Karpas-422 (cell line): Measurements from ENCODE around the gene TRIM71. TPM values are rescaled to one million over a fixed set of nuclear protein-coding genes. Genes with fewer than 3 reads are reported as not detected.
"Not testable (repeated sequence)": the region's sequence is repeated elsewhere in the genome, so short reads cannot be mapped to it uniquely, and the experiment has no call there.

Experiments
- DNase-seq: peaks from one replicate; pipeline ENCODE4 v3.0.0-alpha.2; 2015
- H2AFZ ChIP-seq: fragments of 200-600 bp; sonication (generic); 2 replicates; pipeline ENCODE4 v1.6.1; 2014; ENCODE audit warnings: antibody characterized with exemption, low read length, mixed read lengths
- H3K27ac ChIP-seq: fragments of 200-600 bp; sonication (generic); 2 replicates; pipeline ENCODE4 v1.5.1; 2014; ENCODE audit warnings: mild to moderate bottlenecking, low read length, moderate library complexity
- H3K27me3 ChIP-seq: fragments of 200-600 bp; sonication (generic); 2 replicates; pipeline ENCODE4 v1.6.1; 2014; ENCODE audit warnings: low read length, mixed read lengths
- H3K36me3 ChIP-seq: fragments of 200-600 bp; sonication (generic); 2 replicates; pipeline ENCODE4 v1.6.1; 2014; ENCODE audit warnings: low read length, mixed read lengths; ENCODE audit not compliant: insufficient read depth
- H3K4me1 ChIP-seq: fragments of 200-600 bp; sonication (generic); 2 replicates; pipeline ENCODE4 v1.6.1; 2014; ENCODE audit warnings: mild to moderate bottlenecking, low read length, mixed read lengths
- H3K4me2 ChIP-seq: fragments of 200-600 bp; sonication (generic); 2 replicates; pipeline ENCODE4 v1.6.1; 2014; ENCODE audit warnings: low read length, low read depth, mild to moderate bottlenecking; ENCODE audit not compliant: poor library complexity, severe bottlenecking
- H3K4me3 ChIP-seq: fragments of 200-600 bp; sonication (generic); 2 replicates; pipeline ENCODE4 v1.5.1; 2014; ENCODE audit warnings: mild to moderate bottlenecking, antibody characterized with exemption, low read length, mixed read lengths
- H3K79me2 ChIP-seq: fragments of 200-600 bp; sonication (generic); 2 replicates; pipeline ENCODE4 v1.6.1; 2014; ENCODE audit warnings: mild to moderate bottlenecking, low read length, mixed read lengths
- H3K9ac ChIP-seq: fragments of 200-600 bp; sonication (generic); 2 replicates; pipeline ENCODE4 v1.6.0; 2014; ENCODE audit warnings: low read length
- H3K9me2 ChIP-seq: fragments of 200-600 bp; sonication (generic), shearing (Covaris generic); replicated peaks from 2 replicates; pipeline ENCODE4 v1.6.0; 2014; ENCODE audit warnings: mild to moderate bottlenecking, low read length, moderate library complexity; ENCODE audit not compliant: insufficient read depth
- H3K9me3 ChIP-seq: fragments of 300-700, 200-600 bp; sonication (generic); 2 replicates; pipeline ENCODE4 v1.6.1; 2014; ENCODE audit warnings: low read length, mixed read lengths
- H4K20me1 ChIP-seq: fragments of 200-600 bp; sonication (generic); 2 replicates; pipeline ENCODE4 v1.6.1; 2014; ENCODE audit warnings: mild to moderate bottlenecking, antibody characterized with exemption, low read length, low read depth; ENCODE audit not compliant: insufficient read depth
- total RNA-seq: library from RNA; depleted of rRNA; stranded (reverse); fragments of >200 nt; shearing (Covaris generic); gene quantifications from 2 replicates; pipeline ENCODE4 v1.2.3, GENCODE V29; 2014; ENCODE audit warnings: low replicate concordance

TRIM71 gene
- total RNA-seq, 1 experiment from 2014 or later: not detected

- no peaks in the 10 kb centered on the region for H4K20me1 ChIP-seq
- no peaks in the 10 kb centered on the region for H3K9me3 ChIP-seq
- H3K27ac ChIP-seq: no peak overlapping the region
- no peaks in the 10 kb centered on the region for H3K36me3 ChIP-seq
- DNase-seq: no peak
- H3K4me1 ChIP-seq: no peaks in the 10 kb centered on the region
- no peaks in the 10 kb centered on the region for H3K27me3 ChIP-seq
- no peaks in the 10 kb centered on the region for H3K79me2 ChIP-seq
- no peak overlapping the region for H3K4me2 ChIP-seq
- no peak overlapping the region for H3K9ac ChIP-seq
- H3K9me2 ChIP-seq: no peaks in the 10 kb centered on the region
- no peak overlapping the region for H3K4me3 ChIP-seq
- H2AFZ ChIP-seq: no peak overlapping the region
Observed at GRCh38 chr3:32794487-32795308, 23.1 kb upstream of the TRIM71 start.

- H3K27me3 ChIP-seq, H4K20me1 ChIP-seq, H3K9me2 ChIP-seq, H2AFZ ChIP-seq, H3K36me3 ChIP-seq, H3K27ac ChIP-seq, DNase-seq, H3K4me3 ChIP-seq, H3K9ac ChIP-seq, H3K79me2 ChIP-seq, H3K4me2 ChIP-seq, H3K4me1 ChIP-seq, H3K9me3 ChIP-seq: not testable (repeated sequence)
Observed at GRCh38 chr3:32796384-32796950, 21.3 kb upstream of the TRIM71 start.

GRCh38 chr3:32797776-32798175 lies 20.0 kb upstream of the TRIM71 start:
- H3K27me3 ChIP-seq: no peaks in the 10 kb centered on the region
- no peak overlapping the region for H3K4me3 ChIP-seq
- no peak overlapping the region for H3K4me2 ChIP-seq

GRCh38 chr3:32801440-32801839 lies 16.4 kb upstream of the TRIM71 start:
- not testable (repeated sequence) for DNase-seq, H3K4me1 ChIP-seq, H4K20me1 ChIP-seq, H2AFZ ChIP-seq, H3K9ac ChIP-seq, H3K4me3 ChIP-seq, H3K27me3 ChIP-seq, H3K36me3 ChIP-seq, H3K79me2 ChIP-seq, H3K27ac ChIP-seq, H3K4me2 ChIP-seq, H3K9me3 ChIP-seq, H3K9me2 ChIP-seq

More at GRCh38 chr3:32797776-32798175, 20.0 kb upstream of the TRIM71 start:
- Histone ChIP-seq H3K9ac (no peak overlapping the region), H2AFZ (no peak overlapping the region), H3K4me1 (no peaks in the 10 kb centered on the region), H3K9me3 (no peaks in the 10 kb centered on the region), H3K36me3 (no peaks in the 10 kb centered on the region), H3K9me2 (no peaks in the 10 kb centered on the region), H3K79me2 (no peaks in the 10 kb centered on the region), H4K20me1 (no peaks in the 10 kb centered on the region), H3K27ac (no peak overlapping the region)
- DNase-seq: no peak

GRCh38 chr3:32813180-32813579 lies 4.6 kb upstream of the TRIM71 start:
- Histone ChIP-seq H3K4me1 (no peaks in the 10 kb centered on the region), H3K9me2 (no peaks in the 10 kb centered on the region), H3K27me3 (no peaks in the 10 kb centered on the region), H3K9ac (no peak overlapping the region), H3K4me3 (no peak overlapping the region), H4K20me1 (no peaks in the 10 kb centered on the region), H3K4me2 (no peak overlapping the region), H3K27ac (no peak overlapping the region), H2AFZ (no peak overlapping the region), H3K79me2 (no peaks in the 10 kb centered on the region), H3K36me3 (no peaks in the 10 kb centered on the region), H3K9me3 (no peaks in the 10 kb centered on the region)
- no peak for DNase-seq

- H4K20me1 ChIP-seq: no peaks in the 10 kb centered on the region
Observed at GRCh38 chr3:32814361-32814760, 3.4 kb upstream of the TRIM71 start.

GRCh38 chr3:32815841-32816438 lies 1.9 kb upstream of the TRIM71 start:
- Histone ChIP-seq H3K27ac (no peak overlapping the region), H3K9me3 (no peaks in the 10 kb centered on the region), H3K9me2 (no peaks in the 10 kb centered on the region), H2AFZ (no peak overlapping the region), H4K20me1 (no peaks in the 10 kb centered on the region), H3K79me2 (no peaks in the 10 kb centered on the region), H3K4me3 (no peak overlapping the region), H3K9ac (no peak overlapping the region), H3K27me3 (no peaks in the 10 kb centered on the region), H3K4me2 (no peak overlapping the region), H3K4me1 (no peaks in the 10 kb centered on the region), H3K36me3 (no peaks in the 10 kb centered on the region)
- no peak for DNase-seq

More at GRCh38 chr3:32814361-32814760, 3.4 kb upstream of the TRIM71 start:
- Histone ChIP-seq H2AFZ (no peak overlapping the region), H3K9ac (no peak overlapping the region), H3K4me1 (no peaks in the 10 kb centered on the region), H3K27ac (no peak overlapping the region), H3K4me2 (no peak overlapping the region), H3K27me3 (no peaks in the 10 kb centered on the region), H3K36me3 (no peaks in the 10 kb centered on the region), H3K79me2 (no peaks in the 10 kb centered on the region), H3K9me2 (no peaks in the 10 kb centered on the region), H3K9me3 (no peaks in the 10 kb centered on the region), H3K4me3 (no peak overlapping the region)
- no peak for DNase-seq

GRCh38 chr3:32816439-32817256 lies 1.1 kb upstream of the TRIM71 start:
- no peak for DNase-seq
- no peaks in the 10 kb centered on the region for H3K79me2 ChIP-seq
- no peaks in the 10 kb centered on the region for H3K36me3 ChIP-seq
- H3K27me3 ChIP-seq: no peaks in the 10 kb centered on the region
- H3K4me2 ChIP-seq: no peak overlapping the region
- H4K20me1 ChIP-seq: no peaks in the 10 kb centered on the region
- no peak overlapping the region for H3K27ac ChIP-seq
- no peak overlapping the region for H3K9ac ChIP-seq
- no peak overlapping the region for H2AFZ ChIP-seq
- no peak overlapping the region for H3K4me3 ChIP-seq
- no peaks in the 10 kb centered on the region for H3K9me3 ChIP-seq
- H3K4me1 ChIP-seq: no peaks in the 10 kb centered on the region
- H3K9me2 ChIP-seq: no peaks in the 10 kb centered on the region
